Measurements from ENCODE around the gene EXOC7. TPM values are rescaled to one million over a fixed set of nuclear protein-coding genes. Genes with fewer than 3 reads are reported as not detected.
A peak's percentile ranks its signal among the peaks of the same experiment; 100 is the strongest.

The EXOC7 gene
- total RNA-seq, 1 experiment from 2014 or later, result 69.0 TPM

DNA sequence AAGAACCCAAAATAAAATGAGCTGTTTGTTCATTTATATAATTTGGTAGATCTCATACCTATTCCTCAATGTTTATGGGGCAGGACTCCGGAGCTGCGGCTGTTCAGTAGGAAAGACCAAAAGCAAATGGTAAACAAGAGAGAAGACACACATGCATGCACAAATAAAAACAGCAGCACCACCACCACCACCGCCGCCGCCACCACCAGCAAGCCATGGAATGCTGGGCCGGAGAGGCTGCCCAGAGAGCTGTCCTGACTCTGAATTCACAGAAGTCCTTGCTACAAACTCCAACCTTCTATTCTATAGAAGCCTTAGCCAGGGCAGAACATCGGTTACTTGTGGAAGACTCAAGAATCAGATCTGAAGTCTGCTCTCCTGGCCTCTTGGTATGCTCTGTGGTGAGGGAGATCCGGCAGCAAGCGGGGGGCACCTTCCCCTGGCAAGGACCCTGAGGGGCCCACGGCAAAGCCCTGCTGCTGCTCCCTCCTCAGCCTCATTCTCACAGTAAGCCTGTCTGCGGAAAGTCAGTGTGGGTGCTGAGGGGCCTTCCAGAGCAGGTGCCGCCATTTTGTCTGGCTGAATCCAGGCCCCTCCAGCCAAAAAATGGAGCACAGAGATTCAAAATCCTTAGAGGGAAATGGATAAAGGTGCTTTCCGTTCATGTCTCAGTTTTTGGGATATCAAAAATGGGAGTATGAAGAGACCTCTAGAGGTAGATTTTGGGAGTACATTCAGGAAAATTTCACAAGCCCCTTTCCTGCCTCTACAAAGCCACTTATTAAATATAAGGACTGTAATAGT is 43.8 kb upstream of the EXOC7 start:
- no peaks in the 10 kb centered on the region for H3K9me2 ChIP-seq (replicated peaks; ENCODE audit: insufficient read depth, low read length)
- no peak overlapping the region for H2AFZ ChIP-seq (ENCODE audit: low read length)
- no peaks in the 10 kb centered on the region for H3K79me2 ChIP-seq (ENCODE audit: low read length)
- no peak overlapping the region for H3K4me3 ChIP-seq (ENCODE audit: low read length)
- no peak overlapping the region for H3K9ac ChIP-seq (ENCODE audit: low read length)
- H4K20me1 ChIP-seq (ENCODE audit: insufficient read depth, low read depth, low read length), result no peaks in the 10 kb centered on the region
- no peaks in the 10 kb centered on the region for H3K27me3 ChIP-seq (ENCODE audit: low read length)
- H3K36me3 ChIP-seq (ENCODE audit: insufficient read depth, low read length), result no peaks in the 10 kb centered on the region
- no peak for DNase-seq
- H3K4me1 ChIP-seq (ENCODE audit: low read length), result no peaks in the 10 kb centered on the region
- no peaks in the 10 kb centered on the region for H3K9me3 ChIP-seq (ENCODE audit: low read length)
- H3K4me2 ChIP-seq (ENCODE audit: low read depth, low read length, poor library complexity, severe bottlenecking), result no peak overlapping the region
- H3K27ac ChIP-seq (ENCODE audit: low read length), result no peak overlapping the region

DNA sequence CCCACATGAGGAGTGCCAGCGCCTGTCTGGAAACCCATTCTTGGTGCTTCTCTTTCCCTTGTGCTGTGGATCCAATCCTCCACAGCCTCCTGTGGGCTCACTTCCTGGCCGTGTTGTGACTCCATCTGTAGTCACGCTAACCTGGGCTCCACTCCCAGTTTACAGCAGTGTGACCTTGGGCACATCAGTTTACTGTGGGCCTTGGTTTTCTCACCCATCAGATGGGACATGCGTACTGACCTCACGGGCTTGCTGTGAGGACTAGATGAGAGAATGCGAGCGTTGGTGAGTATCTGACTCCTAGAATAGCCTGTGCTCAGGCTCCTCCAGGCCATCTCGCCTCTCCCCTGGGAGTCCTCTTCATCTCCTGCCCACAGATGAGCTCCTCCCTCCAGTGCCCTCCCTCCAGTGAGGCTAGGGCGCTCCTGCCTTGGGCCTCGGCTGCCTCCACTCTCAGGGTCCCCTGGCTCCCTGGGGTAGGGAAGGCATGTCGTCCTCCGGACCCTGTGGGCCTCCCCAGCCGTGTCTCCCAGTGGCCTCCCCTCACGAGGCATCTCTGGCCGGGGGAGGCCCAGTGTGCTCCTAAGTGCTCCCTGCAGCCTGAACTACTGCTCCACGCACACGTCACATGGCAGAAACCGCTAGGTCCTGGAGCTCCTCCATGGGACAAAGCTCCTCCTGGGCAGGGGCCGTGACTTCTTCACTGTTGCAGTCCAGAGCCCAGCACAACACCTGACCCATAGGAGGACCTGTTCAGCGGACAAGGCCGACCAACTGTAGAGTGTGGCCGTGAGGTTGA is 42.7 kb upstream of the EXOC7 start:
- no peaks in the 10 kb centered on the region for H4K20me1 ChIP-seq (ENCODE audit: insufficient read depth, low read depth, low read length)
- H3K9me3 ChIP-seq (ENCODE audit: low read length), result no peaks in the 10 kb centered on the region
- no peak overlapping the region for H3K9ac ChIP-seq (ENCODE audit: low read length)
- no peak overlapping the region for H3K4me3 ChIP-seq (ENCODE audit: low read length)
- no peaks in the 10 kb centered on the region for H3K79me2 ChIP-seq (ENCODE audit: low read length)
- peaks cover 3% of the 10 kb centered on the region for H3K4me1 ChIP-seq (ENCODE audit: low read length)
- H3K9me2 ChIP-seq (replicated peaks; ENCODE audit: insufficient read depth, low read length), result no peaks in the 10 kb centered on the region
- no peak overlapping the region for H2AFZ ChIP-seq (ENCODE audit: low read length)
- no peak overlapping the region for H3K27ac ChIP-seq (ENCODE audit: low read length)
- H3K36me3 ChIP-seq (ENCODE audit: insufficient read depth, low read length), result no peaks in the 10 kb centered on the region
- no peak overlapping the region for H3K4me2 ChIP-seq (ENCODE audit: low read depth, low read length, poor library complexity, severe bottlenecking)
- no peaks in the 10 kb centered on the region for H3K27me3 ChIP-seq (ENCODE audit: low read length)
- no peak for DNase-seq

DNA sequence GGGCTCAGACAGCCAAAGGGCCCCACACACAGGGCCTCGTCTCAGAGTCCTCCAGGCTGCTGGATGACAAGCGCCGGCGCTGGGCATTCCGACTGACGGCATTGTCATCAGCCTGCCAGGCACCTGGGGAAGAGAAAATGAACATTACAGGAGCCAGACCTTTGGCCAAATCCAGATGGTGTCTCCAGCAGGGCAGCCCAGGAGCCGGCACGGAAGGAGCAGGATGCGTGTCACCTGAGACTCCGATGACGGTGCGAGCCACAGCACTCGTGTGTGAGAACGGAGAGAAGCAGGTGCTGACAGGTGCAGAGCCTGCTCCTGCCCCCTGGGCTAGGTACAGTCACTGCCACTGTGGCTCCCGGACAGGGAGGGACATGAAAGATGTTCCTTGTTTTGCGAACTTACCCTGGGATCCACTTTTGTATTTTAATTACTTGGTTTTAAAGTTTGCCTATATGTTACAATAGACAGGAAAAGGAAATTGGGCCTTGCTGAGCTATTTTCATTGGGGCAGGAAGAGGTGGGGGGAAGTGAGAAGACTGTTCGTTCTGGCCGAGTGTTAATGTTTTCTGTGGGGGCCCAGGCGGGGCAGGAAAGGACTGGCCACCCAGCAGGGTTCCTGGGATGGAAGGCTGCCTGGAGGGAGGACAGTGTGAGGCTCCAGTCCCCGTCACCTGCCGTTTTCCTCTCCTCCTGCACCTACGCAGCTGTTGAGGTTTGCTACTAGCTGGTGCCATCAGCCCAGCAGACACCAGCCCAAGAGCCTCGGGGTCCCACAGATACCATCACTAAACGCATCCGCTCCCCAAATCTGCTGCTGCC is 41.9 kb upstream of the EXOC7 start:
- Histone ChIP-seq H3K36me3 (ENCODE audit: insufficient read depth, low read length) (no peaks in the 10 kb centered on the region), H3K4me1 (ENCODE audit: low read length) (peaks cover 9% of the 10 kb centered on the region), H4K20me1 (ENCODE audit: insufficient read depth, low read depth, low read length) (no peaks in the 10 kb centered on the region), H3K9ac (ENCODE audit: low read length) (no peak overlapping the region), H2AFZ (ENCODE audit: low read length) (no peak overlapping the region; the same call in 1 of the 2 replicates), H3K79me2 (ENCODE audit: low read length) (no peaks in the 10 kb centered on the region), H3K9me3 (ENCODE audit: low read length) (no peaks in the 10 kb centered on the region), H3K4me3 (ENCODE audit: low read length) (no peak overlapping the region), H3K4me2 (ENCODE audit: low read depth, low read length, poor library complexity, severe bottlenecking) (no peak overlapping the region), H3K27me3 (ENCODE audit: low read length) (no peaks in the 10 kb centered on the region), H3K27ac (ENCODE audit: low read length) (no peak overlapping the region), H3K9me2 (replicated peaks; ENCODE audit: insufficient read depth, low read length) (no peaks in the 10 kb centered on the region)
- DNase-seq, result no peak

DNA sequence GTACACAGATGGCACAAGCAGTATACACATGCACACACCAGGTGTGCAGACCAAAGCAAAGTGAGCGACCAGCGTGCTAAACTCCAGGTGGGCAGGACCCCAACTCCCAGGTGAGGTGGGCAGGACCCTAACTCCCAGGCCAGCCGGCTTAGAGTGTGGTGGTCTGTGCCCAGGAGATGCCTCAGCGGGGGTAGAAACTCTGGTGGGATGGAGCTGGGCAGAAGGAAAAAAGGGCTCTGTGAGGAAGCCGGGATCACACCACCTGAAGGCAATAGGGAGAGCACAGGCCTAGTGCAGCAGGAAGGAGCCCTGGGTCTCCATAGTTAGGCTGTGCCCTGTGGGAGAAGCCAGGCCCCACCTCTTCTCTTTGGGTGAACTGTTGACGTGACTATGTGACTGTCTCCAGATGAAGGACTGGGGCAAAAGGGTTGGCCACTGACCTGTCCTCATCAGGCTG is 39.0 kb upstream of the EXOC7 start:
- Histone ChIP-seq H3K4me1 (ENCODE audit: low read length) (peaks cover 9% of the 10 kb centered on the region), H4K20me1 (ENCODE audit: insufficient read depth, low read depth, low read length) (no peaks in the 10 kb centered on the region), H3K27ac (ENCODE audit: low read length) (no peak overlapping the region), H3K9ac (ENCODE audit: low read length) (no peak overlapping the region), H3K79me2 (ENCODE audit: low read length) (no peaks in the 10 kb centered on the region), H3K4me3 (ENCODE audit: low read length) (no peak overlapping the region), H3K4me2 (ENCODE audit: low read depth, low read length, poor library complexity, severe bottlenecking) (no peak overlapping the region), H3K27me3 (ENCODE audit: low read length) (no peaks in the 10 kb centered on the region), H3K9me3 (ENCODE audit: low read length) (no peaks in the 10 kb centered on the region), H3K36me3 (ENCODE audit: insufficient read depth, low read length) (no peaks in the 10 kb centered on the region), H3K9me2 (replicated peaks; ENCODE audit: insufficient read depth, low read length) (no peaks in the 10 kb centered on the region), H2AFZ (ENCODE audit: low read length) (no peak overlapping the region)
- no peak for DNase-seq

DNA sequence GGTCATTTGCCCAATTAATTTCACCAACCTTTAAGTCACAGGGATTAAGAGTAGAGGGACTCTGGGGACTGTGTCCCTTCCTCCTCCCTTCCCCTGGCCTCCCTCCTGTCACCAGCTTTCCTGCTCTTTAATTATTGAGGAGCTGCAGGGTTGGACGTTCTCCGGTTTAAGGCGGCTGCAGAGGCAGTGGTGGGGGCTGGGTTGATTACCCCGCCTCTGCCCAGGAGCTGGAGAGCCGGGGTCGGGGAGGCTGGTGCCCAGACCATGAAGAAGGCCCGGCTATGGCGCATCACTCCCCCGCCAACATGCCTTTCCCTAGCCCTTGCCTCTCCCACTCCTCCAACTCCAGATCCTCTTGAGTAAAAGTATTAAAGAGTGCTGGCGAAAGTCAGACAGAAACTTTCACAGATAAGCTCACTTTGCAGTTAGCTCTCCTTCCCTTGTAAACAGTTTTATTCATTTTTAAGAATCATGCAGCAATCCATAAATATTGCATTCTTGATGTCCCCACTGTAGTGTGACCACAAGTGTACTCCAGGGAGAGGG is 38.5 kb upstream of the EXOC7 start:
- Histone ChIP-seq H3K27me3 (ENCODE audit: low read length) (no peaks in the 10 kb centered on the region), H3K9me2 (replicated peaks; ENCODE audit: insufficient read depth, low read length) (no peaks in the 10 kb centered on the region), H3K36me3 (ENCODE audit: insufficient read depth, low read length) (no peaks in the 10 kb centered on the region), H4K20me1 (ENCODE audit: insufficient read depth, low read depth, low read length) (no peaks in the 10 kb centered on the region), H3K4me2 (ENCODE audit: low read depth, low read length, poor library complexity, severe bottlenecking) (no peak overlapping the region), H3K9me3 (ENCODE audit: low read length) (no peaks in the 10 kb centered on the region), H3K4me1 (ENCODE audit: low read length) (peaks cover 9% of the 10 kb centered on the region), H3K79me2 (ENCODE audit: low read length) (no peaks in the 10 kb centered on the region), H2AFZ (ENCODE audit: low read length) (no peak overlapping the region), H3K4me3 (ENCODE audit: low read length) (no peak overlapping the region), H3K9ac (ENCODE audit: low read length) (no peak overlapping the region), H3K27ac (ENCODE audit: low read length) (no peak overlapping the region)
- no peak for DNase-seq

DNA sequence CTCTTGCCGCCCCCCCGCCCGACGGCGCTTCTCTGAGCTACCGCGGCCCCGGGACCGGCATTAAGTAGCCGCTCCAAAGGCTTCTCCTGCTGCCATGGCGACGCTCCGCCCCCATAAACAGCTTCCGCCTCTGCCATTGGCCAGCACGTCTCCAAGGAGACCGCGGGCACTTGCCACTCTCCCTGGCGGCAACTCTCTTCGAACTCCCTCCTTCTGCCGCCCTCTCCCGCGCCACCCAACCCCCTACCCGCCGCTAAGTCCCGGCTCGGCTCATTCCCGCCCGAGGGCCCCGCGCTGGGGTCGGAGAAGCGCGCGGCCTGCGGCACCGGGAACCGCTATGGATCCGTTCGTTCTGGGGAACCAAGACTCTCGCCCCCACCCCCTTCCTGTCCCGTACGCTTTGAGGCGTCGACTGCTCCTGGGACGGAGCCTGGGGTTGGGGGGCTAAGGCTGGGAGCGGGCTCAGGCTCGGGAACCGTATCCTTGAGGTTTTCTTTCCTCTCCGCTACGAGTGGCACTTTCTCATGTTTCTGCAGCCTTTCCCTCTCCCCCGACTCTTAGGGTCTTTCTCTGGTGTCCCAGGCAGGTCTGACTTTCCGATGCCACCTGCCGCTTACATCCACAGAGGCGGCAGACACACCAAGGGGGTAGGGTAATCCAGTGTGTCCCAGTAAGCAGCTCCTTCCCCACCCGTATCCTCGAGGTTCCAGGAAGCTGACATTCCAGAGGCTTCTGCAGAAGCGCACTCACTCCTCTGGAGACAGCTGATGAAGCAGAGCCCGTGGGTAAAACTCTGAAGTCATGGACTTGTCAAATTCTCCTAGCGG is 37.8 kb upstream of the EXOC7 start, which contains the start of gene FOXJ1:
Gene FOXJ1 (minus strand): TSS at position 34 of the 827 bp plus-strand sequence. CDS start 850 bp downstream, outside the sequence.
- no peak within 1 kb of the TSS for H2AFZ ChIP-seq (ENCODE audit: low read length)

DNA sequence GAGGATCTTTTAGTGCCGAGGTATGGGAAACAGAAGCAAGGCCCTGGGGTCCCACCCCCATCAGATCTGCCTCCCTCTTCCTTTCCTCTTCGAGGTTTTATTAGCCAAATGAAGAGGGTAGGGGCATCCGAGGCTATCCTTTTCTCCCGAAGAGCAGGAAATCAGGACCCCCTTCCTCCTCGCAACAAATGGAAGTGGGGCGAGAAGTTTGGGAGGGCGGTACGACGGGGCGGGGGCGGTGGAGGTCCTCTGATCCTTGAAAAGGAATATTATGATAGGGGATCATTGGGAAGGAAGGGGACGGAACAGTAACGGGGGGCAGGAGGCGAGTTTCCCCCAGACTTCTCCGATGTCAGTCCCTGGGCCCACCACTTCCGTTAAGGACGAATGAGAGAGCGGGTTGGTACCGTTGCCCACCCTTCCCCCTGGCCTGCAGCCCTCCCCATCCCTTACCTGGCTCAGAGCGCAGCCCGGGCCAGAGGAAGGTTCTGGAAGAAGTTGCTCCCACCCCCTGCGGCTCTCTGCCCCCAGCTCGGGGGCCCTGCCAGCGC is 37.1 kb upstream of the EXOC7 start:
- no peak for DNase-seq
- Histone ChIP-seq H2AFZ (ENCODE audit: low read length) (no peak overlapping the region), H3K9me3 (ENCODE audit: low read length) (no peaks in the 10 kb centered on the region), H3K9ac (ENCODE audit: low read length) (no peak overlapping the region), H3K27me3 (ENCODE audit: low read length) (no peaks in the 10 kb centered on the region), H3K4me1 (ENCODE audit: low read length) (peaks cover 9% of the 10 kb centered on the region), H3K36me3 (ENCODE audit: insufficient read depth, low read length) (no peaks in the 10 kb centered on the region), H3K79me2 (ENCODE audit: low read length) (no peaks in the 10 kb centered on the region), H3K27ac (ENCODE audit: low read length) (no peak overlapping the region), H4K20me1 (ENCODE audit: insufficient read depth, low read depth, low read length) (no peaks in the 10 kb centered on the region), H3K9me2 (replicated peaks; ENCODE audit: insufficient read depth, low read length) (no peaks in the 10 kb centered on the region), H3K4me3 (ENCODE audit: low read length) (peak overlapping the region; percentile 58; the same call in 1 of the 2 replicates), H3K4me2 (ENCODE audit: low read depth, low read length, poor library complexity, severe bottlenecking) (peak overlapping the region; percentile 69)

More for the DNA sequence above, 37.8 kb upstream of the EXOC7 start, which contains the start of gene FOXJ1:
- Histone ChIP-seq H3K9me2 (replicated peaks; ENCODE audit: insufficient read depth, low read length) (no peaks in the 10 kb centered on the region), H3K4me3 (ENCODE audit: low read length) (peak within 1 kb of the TSS; percentile 58), H3K9ac (ENCODE audit: low read length) (no peak within 1 kb of the TSS), H3K36me3 (ENCODE audit: insufficient read depth, low read length) (no peaks in the 10 kb centered on the region), H4K20me1 (ENCODE audit: insufficient read depth, low read depth, low read length) (no peaks in the 10 kb centered on the region), H3K4me2 (ENCODE audit: low read depth, low read length, poor library complexity, severe bottlenecking) (peak within 1 kb of the TSS; percentile 69), H3K27ac (ENCODE audit: low read length) (no peak within 1 kb of the TSS), H3K27me3 (ENCODE audit: low read length) (no peaks in the 10 kb centered on the region), H3K9me3 (ENCODE audit: low read length) (no peaks in the 10 kb centered on the region), H3K4me1 (ENCODE audit: low read length) (peaks cover 9% of the 10 kb centered on the region), H3K79me2 (ENCODE audit: low read length) (no peaks in the 10 kb centered on the region)
- DNase-seq, result peak; percentile 95

All from Karpas-422 (cell line).